Stomach (tissue), 9 donors: Measurements from ENCODE around the gene SH3BP2. TPM values are rescaled to one million over a fixed set of nuclear protein-coding genes. Genes with fewer than 3 reads are reported as not detected.

ENCODE experiments used
- DNase-seq, 2 donors: peaks; one replicate each; pipeline versions ENCODE4 v3.0.0 to v3.0.0-alpha.2; 2013 to 2019
- H3K27ac ChIP-seq, 5 donors: fragments of 200-600 bp in 4 of 5; sonication (generic) in 4 of 5; one replicate each; pipeline ENCODE4 v1.5.1; 2013 to 2019; ENCODE audit warnings: mild to moderate bottlenecking in 1 of 5, moderate library complexity in 1 of 5
- H3K27me3 ChIP-seq, 3 donors: fragments of 200-600 bp; sonication (generic); one replicate each; pipeline ENCODE4 v1.5.1; 2017 to 2019; ENCODE audit warnings: mixed run types in 1 of 3
- H3K36me3 ChIP-seq, 4 donors: fragments of 200-600 bp; sonication (generic); 1 replicate in 3 of 4; 2 replicates in 1 of 4; pipeline ENCODE4 v1.5.1; 2016 to 2019
- H3K4me1 ChIP-seq, 4 donors: fragments of 200-600 bp; sonication (generic); one replicate each; pipeline ENCODE4 v1.5.1; 2016 to 2019
- H3K4me3 ChIP-seq, 4 donors: fragments of 200-600 bp; sonication (generic) in 3 of 4; one replicate each; pipeline ENCODE4 v1.5.1; 2016 to 2019; ENCODE audit warnings: mild to moderate bottlenecking in 1 of 4
- H3K9me3 ChIP-seq, 4 donors: fragments of 200-600 bp; sonication (generic); one replicate each; pipeline ENCODE4 v1.5.1; 2016 to 2019
- EP300 ChIP-seq: sonication (generic); formaldehyde crosslinking; IDR thresholded peaks from one replicate; pipeline ENCODE4 v1.6.1; 2017; ENCODE audit warnings: antibody characterized with exemption
- POLR2A ChIP-seq, 4 donors: fragments of 450-650 bp; IDR thresholded peaks; one replicate each; pipeline ENCODE4 v1.6.1; 2016; ENCODE audit warnings: antibody characterized with exemption in 4 of 4, control low read depth in 2 of 4, mild to moderate bottlenecking in 1 of 4, moderate library complexity in 1 of 4
- POLR2AphosphoS5 ChIP-seq, 3 donors: sonication (generic); formaldehyde crosslinking; IDR thresholded peaks; one replicate each; pipeline ENCODE4 v1.6.1; 2016; ENCODE audit warnings: antibody characterized with exemption in 3 of 3
- whole genome bisulfite sequencing, 5 donors: extraction: QIAGEN DNeasy Blood & Tissue Kit in 3 of 5; methylation state at CpG; one replicate each; pipeline versions ENCODE4 v1.1.5 to v1.1.7; 2013 to 2018; 5-methylcytosine and 5-hydroxymethylcytosine counted together
- intact Hi-C: fragments of 100-400 bp; cut with DNase I; formaldehyde crosslinking; loops from one replicate; pipeline ENCODE4 v1.15.1; 2023; ENCODE audit warnings: low total_unique reads
- polyA plus RNA-seq, 3 donors: library from polyadenylated mRNA; stranded (reverse); fragments of 200-250 nt; gene quantifications; one replicate each; pipeline ENCODE4 v1.2.3, GENCODE V29; 2013
- total RNA-seq, 5 donors: library from RNA; depleted of rRNA; stranded (reverse); fragments of >200 nt; gene quantifications; one replicate each; pipeline versions ENCODE4 v1.1.0 to v1.2.3, GENCODE V29; 2014 to 2016
- TF ChIP-seq, protein P1 (sequence below), 7 experiments: fragments of 450-650 bp in 4 of 7; fragments of 200-600 bp in 3 of 7; sonication (generic) in 3 of 7; IDR thresholded peaks; one replicate each; pipeline ENCODE4 v1.5.1; 2016 to 2019; ENCODE audit warnings: antibody characterized with exemption in 7 of 7, control low read depth in 2 of 7, mild to moderate bottlenecking in 1 of 7
- donor health status: healthy with polysubstance abuse.
- donor health status: Bipolar disorder and iron deficiency.
- donor health status: healthy.

Gene SH3BP2
- total and polyA plus RNA-seq, 8 donors: 9.0 to 151 (median 32.7) TPM

- DNase-seq: peak in 1 of 2 donors; percentile 52
- H3K36me3 ChIP-seq: no peaks in the 10 kb centered on the region
- H3K4me1 ChIP-seq: peaks cover 76 to 97% (median 94%) of the 10 kb centered on the region in 4 donors
- no peaks in the 10 kb centered on the region for H3K9me3 ChIP-seq
- H3K27me3 ChIP-seq: no peaks in the 10 kb centered on the region
- intact Hi-C loops: no loop called here
- peak overlapping the region; percentile 64 to 92 (median 83) for H3K27ac ChIP-seq
- peak overlapping the region; percentile 2 to 40 (median 28) for H3K4me3 ChIP-seq
- TF ChIP-seq EP300: no peak
- TF ChIP-seq POLR2AphosphoS5 (IDR thresholded peaks at IDR 0.05): no peak
- WGBS, 5 donors: 69 to 81% (median 74%) methylated on average over 13 to 23 of the region's 23 CpGs
Measured at GRCh38 chr4:2799971-2800690, 7.2 kb downstream of the SH3BP2 start.

DNA sequence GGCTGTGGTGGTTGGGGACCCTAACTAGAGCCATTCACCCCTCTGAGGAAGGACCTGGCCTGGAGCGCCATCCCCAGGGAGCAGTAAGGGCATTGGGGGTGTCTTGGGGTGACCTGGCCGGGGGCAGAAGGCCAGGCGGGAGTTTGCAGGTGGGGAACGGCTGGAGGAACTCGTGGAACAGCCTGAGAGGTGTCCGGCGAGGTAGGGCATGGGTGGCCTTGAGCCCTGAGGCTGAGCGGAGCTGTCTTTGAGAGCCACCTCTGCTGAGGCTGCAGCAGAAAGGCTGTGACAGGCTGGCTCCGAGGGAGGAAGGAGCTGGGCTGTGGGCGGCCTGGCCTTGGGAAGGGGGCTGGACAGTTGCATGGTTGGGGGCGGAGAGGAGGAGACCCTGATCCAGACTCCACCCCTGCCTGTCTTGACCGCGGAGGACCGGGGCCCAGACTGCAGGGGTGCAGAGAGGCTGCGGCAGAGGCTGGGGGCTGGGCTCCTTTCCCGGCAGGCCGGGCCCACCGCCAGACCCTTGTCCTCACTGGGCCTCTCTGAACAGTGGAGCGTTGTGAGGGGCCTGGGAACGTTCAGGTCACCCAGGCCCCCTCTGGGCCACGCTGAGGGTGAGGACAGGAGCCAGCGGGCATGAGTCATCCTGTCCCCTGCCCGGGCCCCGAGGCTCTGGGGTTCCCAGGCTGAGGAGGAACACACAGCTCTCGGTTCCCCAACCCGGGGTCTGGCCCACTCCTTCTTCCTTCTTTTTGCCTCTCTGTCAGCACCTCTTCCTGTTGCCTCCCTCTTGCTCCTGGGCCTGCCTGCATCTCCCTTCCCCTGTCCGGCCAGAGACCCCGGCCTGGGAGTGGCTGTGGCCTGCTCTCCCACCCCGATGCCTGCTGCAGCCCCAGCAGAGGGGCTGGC is 8.1 kb downstream of the SH3BP2 start:
- intact Hi-C loops: no loop called here
- peak overlapping the region; percentile 2 to 40 (median 28) for H3K4me3 ChIP-seq

DNA sequence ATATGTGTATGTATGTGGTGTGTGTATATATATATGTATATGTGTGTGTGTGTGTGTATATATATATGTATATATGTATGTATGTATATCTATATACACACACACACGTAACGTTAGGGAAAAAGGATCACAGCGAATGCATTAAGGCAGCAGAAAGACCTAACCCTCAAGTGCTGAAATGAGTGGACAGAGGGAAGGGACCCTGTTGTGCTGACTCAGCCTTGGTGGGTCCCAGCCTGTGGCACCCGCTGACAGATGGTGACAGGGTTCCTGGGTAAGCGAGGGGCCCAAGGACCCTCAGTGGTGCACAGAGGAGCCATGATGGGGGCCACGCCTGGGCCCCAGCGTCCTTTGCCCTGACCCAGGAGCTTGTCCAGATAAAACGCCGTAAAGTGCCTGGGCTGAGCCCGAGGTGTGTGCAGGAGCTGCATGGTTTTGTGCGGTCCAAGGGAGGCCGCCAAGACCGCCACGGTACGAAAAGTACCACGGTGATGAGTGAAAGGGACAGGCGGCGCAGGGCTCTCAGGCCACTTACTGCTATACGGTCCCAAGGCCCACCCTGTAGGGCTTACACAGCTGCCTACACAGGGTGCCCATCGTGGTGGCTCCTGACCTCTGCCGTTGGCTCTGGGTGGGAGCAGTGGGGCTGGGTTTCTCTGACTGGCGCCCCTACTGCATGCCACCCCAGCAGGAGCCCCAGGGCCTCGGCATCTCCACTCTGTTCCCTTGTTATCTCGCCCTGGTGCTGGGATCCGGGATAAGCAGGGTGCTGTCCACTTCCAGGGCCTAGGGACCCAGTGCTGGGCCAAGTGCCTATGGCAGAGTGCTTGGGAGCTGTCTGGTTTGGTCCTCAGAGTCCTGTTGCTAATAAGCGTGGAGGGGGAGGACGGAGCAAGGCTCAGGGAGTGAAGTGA is 10.0 kb downstream of the SH3BP2 start:
- peaks cover 76 to 97% (median 94%) of the 10 kb centered on the region in 4 donors for H3K4me1 ChIP-seq
- TF ChIP-seq, protein P1, sequence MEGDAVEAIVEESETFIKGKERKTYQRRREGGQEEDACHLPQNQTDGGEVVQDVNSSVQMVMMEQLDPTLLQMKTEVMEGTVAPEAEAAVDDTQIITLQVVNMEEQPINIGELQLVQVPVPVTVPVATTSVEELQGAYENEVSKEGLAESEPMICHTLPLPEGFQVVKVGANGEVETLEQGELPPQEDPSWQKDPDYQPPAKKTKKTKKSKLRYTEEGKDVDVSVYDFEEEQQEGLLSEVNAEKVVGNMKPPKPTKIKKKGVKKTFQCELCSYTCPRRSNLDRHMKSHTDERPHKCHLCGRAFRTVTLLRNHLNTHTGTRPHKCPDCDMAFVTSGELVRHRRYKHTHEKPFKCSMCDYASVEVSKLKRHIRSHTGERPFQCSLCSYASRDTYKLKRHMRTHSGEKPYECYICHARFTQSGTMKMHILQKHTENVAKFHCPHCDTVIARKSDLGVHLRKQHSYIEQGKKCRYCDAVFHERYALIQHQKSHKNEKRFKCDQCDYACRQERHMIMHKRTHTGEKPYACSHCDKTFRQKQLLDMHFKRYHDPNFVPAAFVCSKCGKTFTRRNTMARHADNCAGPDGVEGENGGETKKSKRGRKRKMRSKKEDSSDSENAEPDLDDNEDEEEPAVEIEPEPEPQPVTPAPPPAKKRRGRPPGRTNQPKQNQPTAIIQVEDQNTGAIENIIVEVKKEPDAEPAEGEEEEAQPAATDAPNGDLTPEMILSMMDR (IDR thresholded peaks at IDR 0.05): no peak
- TF ChIP-seq EP300 (no peak), POLR2A (IDR thresholded peaks at IDR 0.05) (no peak), POLR2AphosphoS5 (IDR thresholded peaks at IDR 0.05) (no peak)
- peak in 1 of 2 donors; percentile 7 for DNase-seq
- no peaks in the 10 kb centered on the region for H3K9me3 ChIP-seq
- intact Hi-C loops: no loop called here
- H3K36me3 ChIP-seq: no peaks in the 10 kb centered on the region
- no peaks in the 10 kb centered on the region for H3K27me3 ChIP-seq
- peak overlapping the region in 3 of 5 donors; percentile 42 to 88 (median 45) for H3K27ac ChIP-seq
- WGBS, 5 donors: 86 to 92% (median 90%) methylated on average over 20 to 27 of the region's 27 CpGs
- H3K4me3 ChIP-seq: no peak overlapping the region

More for the DNA sequence above, 8.1 kb downstream of the SH3BP2 start:
- Histone ChIP-seq H3K27ac (peak overlapping the region; percentile 64 to 92 (median 83)), H3K36me3 (no peaks in the 10 kb centered on the region), H3K9me3 (no peaks in the 10 kb centered on the region), H3K27me3 (no peaks in the 10 kb centered on the region), H3K4me1 (peaks cover 76 to 97% (median 94%) of the 10 kb centered on the region in 4 donors)
- TF ChIP-seq POLR2A (IDR thresholded peaks at IDR 0.05): no peak
- TF ChIP-seq, protein P1 (IDR thresholded peaks at IDR 0.05): no peak
- peak; percentile 50 for TF ChIP-seq EP300
- peak in 1 of 3 donors; percentile 9 for TF ChIP-seq POLR2AphosphoS5 (IDR thresholded peaks at IDR 0.05)
- DNase-seq: peak; percentile 62 to 93
- 34 to 57% (median 43%) methylated on average over 14 to 29 of the region's 29 CpGs for WGBS, 5 donors

- 85 to 93% (median 90%) methylated on average over 12 to 20 of the region's 20 CpGs for WGBS, 5 donors
- no peaks in the 10 kb centered on the region for H3K9me3 ChIP-seq
- no peaks in the 10 kb centered on the region for H3K36me3 ChIP-seq
- H3K27ac ChIP-seq: peak overlapping the region in 4 of 5 donors; percentile 83 to 93 (median 87)
- intact Hi-C loops: no loop called here
- TF ChIP-seq POLR2AphosphoS5 (IDR thresholded peaks at IDR 0.05) (no peak), POLR2A (IDR thresholded peaks at IDR 0.05) (no peak), EP300 (no peak)
- TF ChIP-seq, protein P1 (IDR thresholded peaks at IDR 0.05): no peak
- peaks cover 69 to 95% (median 90%) of the 10 kb centered on the region in 4 donors for H3K4me1 ChIP-seq
- no peak overlapping the region for H3K4me3 ChIP-seq
- no peak for DNase-seq
- no peaks in the 10 kb centered on the region for H3K27me3 ChIP-seq
Measured at GRCh38 chr4:2803624-2804448, 11.0 kb downstream of the SH3BP2 start.
